Keratinocyte (primary cell): Measurements from ENCODE around the gene PDXDC1. TPM values are rescaled to one million over a fixed set of nuclear protein-coding genes. Genes with fewer than 3 reads are reported as not detected.

Experiments used
- DNase-seq: peaks from one replicate; pipeline ENCODE4 v3.0.0-alpha.2; 2011; ENCODE audit warnings: low read depth, missing footprints, low spot score
- FAIRE-seq: peaks from 2 replicates; lab custom pipeline; 2011; peaks lifted over from hg19 to GRCh38; lab: Jason Lieb, UNC
- H2AFZ ChIP-seq: 2 replicates; pipeline ENCODE4 v1.6.0; 2012; ENCODE audit warnings: low read length, control low read depth, inconsistent platforms; ENCODE audit not compliant: control insufficient read depth
- H3K27ac ChIP-seq: 2 replicates; pipeline ENCODE4 v1.5.1; 2011; ENCODE audit warnings: low read length; ENCODE audit not compliant: control insufficient read depth, insufficient read depth
- H3K27me3 ChIP-seq: 3 replicates; pipeline ENCODE4 v1.6.0; 2011; ENCODE audit warnings: low read length; ENCODE audit not compliant: control insufficient read depth, insufficient read depth; ENCODE audit errors: extremely low read depth
- H3K36me3 ChIP-seq, 2 experiments: 2 replicates in 1 of 2; 3 replicates in 1 of 2; pipeline ENCODE4 v1.5.1; 2011; ENCODE audit warnings: low read length in 2 of 2, mild to moderate bottlenecking in 1 of 2; ENCODE audit not compliant: control insufficient read depth in 2 of 2, insufficient read depth in 2 of 2; ENCODE audit errors: extremely low read depth in 1 of 2
- H3K4me1 ChIP-seq: 3 replicates; pipeline ENCODE4 v1.5.1; 2011; ENCODE audit warnings: low read length; ENCODE audit not compliant: control insufficient read depth, insufficient read depth; ENCODE audit errors: extremely low read depth
- H3K4me2 ChIP-seq: 3 replicates; pipeline ENCODE4 v1.6.0; 2011; ENCODE audit warnings: low read depth, low read length; ENCODE audit not compliant: control insufficient read depth, insufficient read depth; ENCODE audit errors: extremely low read depth
- H3K4me3 ChIP-seq, 3 experiments: fragments of 200-600 bp in 1 of 3; sonication (generic) in 1 of 3; 2 replicates in 2 of 3; 3 replicates in 1 of 3; pipeline ENCODE4 v1.5.1; 2011 to 2016; ENCODE audit warnings: low read length in 3 of 3, mild to moderate bottlenecking in 3 of 3, control low read depth in 2 of 3, inconsistent platforms in 1 of 3, low read depth in 1 of 3, mixed read lengths in 1 of 3, mixed run types in 1 of 3, moderate library complexity in 1 of 3; ENCODE audit not compliant: control insufficient read depth in 2 of 3, insufficient read depth in 2 of 3; ENCODE audit errors: extremely low read depth in 1 of 3
- H3K79me2 ChIP-seq: 2 replicates; pipeline ENCODE4 v1.6.0; 2012; ENCODE audit warnings: low read length; ENCODE audit not compliant: control insufficient read depth, insufficient read depth
- H3K9ac ChIP-seq: 3 replicates; pipeline ENCODE4 v1.6.0; 2011; ENCODE audit warnings: low read length; ENCODE audit not compliant: control insufficient read depth, insufficient read depth; ENCODE audit errors: extremely low read depth
- H3K9me1 ChIP-seq: 3 replicates; pipeline ENCODE4 v1.6.0; 2011; ENCODE audit warnings: low read length; ENCODE audit not compliant: control insufficient read depth, insufficient read depth; ENCODE audit errors: extremely low read depth
- H3K9me3 ChIP-seq: 2 replicates; pipeline ENCODE4 v1.5.1; 2012; ENCODE audit warnings: low read depth, low read length; ENCODE audit not compliant: control insufficient read depth
- H4K20me1 ChIP-seq: 3 replicates; pipeline ENCODE4 v1.6.0; 2011; ENCODE audit warnings: low read length; ENCODE audit not compliant: control insufficient read depth, insufficient read depth; ENCODE audit errors: extremely low read depth
- EZH2 ChIP-seq: IDR thresholded peaks from one replicate; pipeline ENCODE4 v1.6.1; 2012; ENCODE audit warnings: inconsistent platforms, mild to moderate bottlenecking, low read length, moderate library complexity
- dilution Hi-C: fragments of 300-500 bp; cut with MboI; formaldehyde crosslinking; loops from one replicate; pipeline ENCODE4 v1.7.0; 2020; ENCODE audit warnings: low sequenced_read_pairs; ENCODE audit not compliant: extremely low pct_ligation_motif_present
- polyA plus RNA-seq, 5 experiments: library from polyadenylated mRNA; depleted of rRNA in 3 of 5; stranded (reverse) in 3 of 5; stranded (forward) in 1 of 5; unstranded in 1 of 5; fragments of >200 nt; gene quantifications; 1 replicate in 1 of 5; 2 replicates in 3 of 5; 3 replicates in 1 of 5; pipeline versions ENCODE4 v1.2.1 to v1.2.3, GENCODE V29; 2011 to 2012; ENCODE audit warnings: missing spikeins in 2 of 5, low read depth in 1 of 5, low replicate concordance in 1 of 5
- TF ChIP-seq, protein P1 (sequence below), 3 experiments: IDR thresholded peaks in 1 of 3; conservative IDR thresholded peaks in 1 of 3; optimal IDR thresholded peaks in 1 of 3; 2 replicates in 2 of 3; 3 replicates in 1 of 3; pipeline versions ENCODE3 to v1.5.1; 2011; ENCODE audit warnings: low read length in 3 of 3, mild to moderate bottlenecking in 3 of 3, moderate library complexity in 2 of 3, control low read depth in 1 of 3, inconsistent platforms in 1 of 3; ENCODE audit not compliant: insufficient read depth in 2 of 3; ENCODE audit errors: extremely low read depth in 1 of 3

The PDXDC1 gene
- polyA plus RNA-seq, 1 donor (not counting 4 experiments of a cell fraction or from before 2014, with no cell fraction given), result 70.7 TPM

DNA sequence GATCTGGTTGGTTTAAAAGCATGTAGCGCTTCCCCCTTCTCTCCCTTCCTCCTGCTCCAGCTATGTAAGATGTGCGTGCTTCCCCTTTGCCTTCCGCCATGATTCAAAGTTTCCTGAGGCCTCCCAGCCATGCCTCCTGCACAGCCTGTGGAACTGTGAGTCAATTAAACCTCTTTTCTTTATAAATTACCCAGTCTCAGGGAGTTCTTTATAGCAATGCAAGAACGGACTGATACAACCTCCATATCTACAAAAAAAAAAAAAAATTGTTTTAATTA lies 16.6 kb upstream of the PDXDC1 start:
- no peak for TF ChIP-seq EZH2
- TF ChIP-seq, protein P1, sequence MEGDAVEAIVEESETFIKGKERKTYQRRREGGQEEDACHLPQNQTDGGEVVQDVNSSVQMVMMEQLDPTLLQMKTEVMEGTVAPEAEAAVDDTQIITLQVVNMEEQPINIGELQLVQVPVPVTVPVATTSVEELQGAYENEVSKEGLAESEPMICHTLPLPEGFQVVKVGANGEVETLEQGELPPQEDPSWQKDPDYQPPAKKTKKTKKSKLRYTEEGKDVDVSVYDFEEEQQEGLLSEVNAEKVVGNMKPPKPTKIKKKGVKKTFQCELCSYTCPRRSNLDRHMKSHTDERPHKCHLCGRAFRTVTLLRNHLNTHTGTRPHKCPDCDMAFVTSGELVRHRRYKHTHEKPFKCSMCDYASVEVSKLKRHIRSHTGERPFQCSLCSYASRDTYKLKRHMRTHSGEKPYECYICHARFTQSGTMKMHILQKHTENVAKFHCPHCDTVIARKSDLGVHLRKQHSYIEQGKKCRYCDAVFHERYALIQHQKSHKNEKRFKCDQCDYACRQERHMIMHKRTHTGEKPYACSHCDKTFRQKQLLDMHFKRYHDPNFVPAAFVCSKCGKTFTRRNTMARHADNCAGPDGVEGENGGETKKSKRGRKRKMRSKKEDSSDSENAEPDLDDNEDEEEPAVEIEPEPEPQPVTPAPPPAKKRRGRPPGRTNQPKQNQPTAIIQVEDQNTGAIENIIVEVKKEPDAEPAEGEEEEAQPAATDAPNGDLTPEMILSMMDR (optimal IDR thresholded peaks at IDR 0.05 in 1 of 3, IDR thresholded peaks at IDR 0.05 in 1 of 3, conservative IDR thresholded peaks at IDR 0.05 in 1 of 3; ENCODE audit: extremely low read depth in 1 of 3, insufficient read depth in 2 of 3, low read length in 3 of 3), result no peak
- Histone ChIP-seq H2AFZ (no peak overlapping the region), H3K4me3 (no peak overlapping the region), H3K79me2 (no peaks in the 10 kb centered on the region), H3K4me2 (no peak overlapping the region), H3K27ac (no peak overlapping the region), H3K4me1 (no peaks in the 10 kb centered on the region), H3K9me3 (no peaks in the 10 kb centered on the region), H3K9ac (no peak overlapping the region), H3K9me1 (no peaks in the 10 kb centered on the region), H3K36me3 (no peaks in the 10 kb centered on the region), H3K27me3 (no peaks in the 10 kb centered on the region), H4K20me1 (no peaks in the 10 kb centered on the region)
- no peak for FAIRE-seq
- no peak for DNase-seq
- dilution Hi-C loops, result no loop called here

DNA sequence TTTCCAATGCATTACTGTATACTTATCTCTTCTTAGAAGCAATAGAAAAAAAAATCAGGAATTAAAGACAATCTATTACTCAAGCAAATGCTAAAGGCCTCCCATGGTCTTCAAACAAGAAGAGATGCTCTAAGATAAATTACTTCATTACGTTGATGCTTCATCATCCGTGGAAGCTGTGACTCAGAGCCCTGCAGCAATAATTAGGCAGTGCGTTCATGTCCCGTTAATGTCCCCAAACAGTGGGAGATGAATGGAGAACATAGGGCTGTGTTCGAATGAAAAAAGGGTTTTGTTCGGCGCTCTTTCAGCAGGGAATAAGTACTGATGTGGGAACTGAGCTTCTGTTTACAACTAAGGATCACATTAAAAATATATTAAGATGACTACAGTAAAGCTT lies 15.9 kb upstream of the PDXDC1 start:
- no peak for TF ChIP-seq EZH2
- TF ChIP-seq, protein P1 (optimal IDR thresholded peaks at IDR 0.05 in 1 of 3, IDR thresholded peaks at IDR 0.05 in 1 of 3, conservative IDR thresholded peaks at IDR 0.05 in 1 of 3; ENCODE audit: extremely low read depth in 1 of 3, insufficient read depth in 2 of 3, low read length in 3 of 3), result no peak
- H3K27me3 ChIP-seq, result peaks cover 3% of the 10 kb centered on the region
- no peaks in the 10 kb centered on the region for H3K9me3 ChIP-seq
- dilution Hi-C loops, result no loop called here
- H3K79me2 ChIP-seq, result no peaks in the 10 kb centered on the region
- DNase-seq, result no peak
- H3K4me2 ChIP-seq, result no peak overlapping the region
- FAIRE-seq, result no peak
- H3K36me3 ChIP-seq, result no peaks in the 10 kb centered on the region
- no peaks in the 10 kb centered on the region for H4K20me1 ChIP-seq
- no peaks in the 10 kb centered on the region for H3K9me1 ChIP-seq
- H2AFZ ChIP-seq, result no peak overlapping the region
- no peaks in the 10 kb centered on the region for H3K4me1 ChIP-seq
- no peak overlapping the region for H3K4me3 ChIP-seq
- H3K27ac ChIP-seq, result no peak overlapping the region
- no peak overlapping the region for H3K9ac ChIP-seq
